ENCODE results near the gene COL4A2.

The COL4A2 gene

DNA sequence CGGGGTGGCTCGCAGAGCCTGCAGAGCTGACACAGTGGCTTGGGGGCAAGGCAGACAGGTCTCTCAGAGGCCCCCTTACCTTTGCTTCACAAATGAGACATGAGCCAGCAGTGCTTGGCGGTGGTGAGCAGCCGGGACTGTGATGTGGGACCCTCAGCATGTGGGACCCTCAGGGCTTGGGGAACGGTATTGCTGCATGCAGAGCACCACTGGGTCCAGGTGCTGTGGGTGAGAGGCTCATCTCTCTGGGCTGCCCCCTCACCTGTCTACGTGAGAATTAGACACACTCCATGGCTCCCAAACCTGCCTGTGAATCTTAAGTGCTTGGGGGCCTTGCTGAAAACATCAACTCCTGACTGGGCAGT lies 106.6 kb downstream of the COL4A2 start:
- no peaks in the 10 kb centered on the region for H3K36me3 ChIP-seq
- H3K27me3 ChIP-seq: peaks cover 83% of the 10 kb centered on the region
- TF ChIP-seq, protein P1, sequence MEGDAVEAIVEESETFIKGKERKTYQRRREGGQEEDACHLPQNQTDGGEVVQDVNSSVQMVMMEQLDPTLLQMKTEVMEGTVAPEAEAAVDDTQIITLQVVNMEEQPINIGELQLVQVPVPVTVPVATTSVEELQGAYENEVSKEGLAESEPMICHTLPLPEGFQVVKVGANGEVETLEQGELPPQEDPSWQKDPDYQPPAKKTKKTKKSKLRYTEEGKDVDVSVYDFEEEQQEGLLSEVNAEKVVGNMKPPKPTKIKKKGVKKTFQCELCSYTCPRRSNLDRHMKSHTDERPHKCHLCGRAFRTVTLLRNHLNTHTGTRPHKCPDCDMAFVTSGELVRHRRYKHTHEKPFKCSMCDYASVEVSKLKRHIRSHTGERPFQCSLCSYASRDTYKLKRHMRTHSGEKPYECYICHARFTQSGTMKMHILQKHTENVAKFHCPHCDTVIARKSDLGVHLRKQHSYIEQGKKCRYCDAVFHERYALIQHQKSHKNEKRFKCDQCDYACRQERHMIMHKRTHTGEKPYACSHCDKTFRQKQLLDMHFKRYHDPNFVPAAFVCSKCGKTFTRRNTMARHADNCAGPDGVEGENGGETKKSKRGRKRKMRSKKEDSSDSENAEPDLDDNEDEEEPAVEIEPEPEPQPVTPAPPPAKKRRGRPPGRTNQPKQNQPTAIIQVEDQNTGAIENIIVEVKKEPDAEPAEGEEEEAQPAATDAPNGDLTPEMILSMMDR (IDR thresholded peaks at IDR 0.05): no peak
- no peak overlapping the region for H3K4me3 ChIP-seq (ENCODE audit: low read depth in 1 of 2, low read length in 1 of 2)
- no peaks in the 10 kb centered on the region for H3K9me3 ChIP-seq
- no peaks in the 10 kb centered on the region for H3K4me1 ChIP-seq (ENCODE audit: control insufficient read depth in 1 of 2, insufficient read depth in 1 of 2, low read depth in 1 of 2, low read length in 1 of 2)
- no peak overlapping the region for H3K27ac ChIP-seq

DNA sequence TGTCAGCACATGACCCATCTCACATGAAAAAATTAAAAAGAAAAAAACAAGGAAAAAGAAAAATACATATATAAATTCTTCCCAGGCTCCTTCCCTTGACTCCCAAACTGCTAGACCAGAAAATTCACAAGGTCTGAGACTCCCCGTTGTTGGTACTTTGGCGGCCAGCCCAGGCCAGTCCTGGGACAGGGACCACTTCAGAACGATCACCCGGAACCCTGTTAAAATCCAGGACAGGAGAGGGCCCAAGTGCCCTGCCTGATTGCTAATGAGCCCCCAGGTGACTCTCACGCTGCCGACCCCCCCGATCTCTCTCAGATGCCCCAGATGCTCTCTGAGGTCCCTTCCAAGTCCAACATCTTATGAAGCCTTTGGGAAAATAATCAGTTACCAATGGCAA lies 107.2 kb downstream of the COL4A2 start:
- Histone ChIP-seq H3K36me3 (no peaks in the 10 kb centered on the region), H3K27ac (no peak overlapping the region), H3K9me3 (no peaks in the 10 kb centered on the region), H3K27me3 (peaks cover 83% of the 10 kb centered on the region), H3K4me1 (ENCODE audit: control insufficient read depth in 1 of 2, insufficient read depth in 1 of 2, low read depth in 1 of 2, low read length in 1 of 2) (no peaks in the 10 kb centered on the region), H3K4me3 (ENCODE audit: low read depth in 1 of 2, low read length in 1 of 2) (no peak overlapping the region)
- TF ChIP-seq, protein P1 (IDR thresholded peaks at IDR 0.05): no peak

DNA sequence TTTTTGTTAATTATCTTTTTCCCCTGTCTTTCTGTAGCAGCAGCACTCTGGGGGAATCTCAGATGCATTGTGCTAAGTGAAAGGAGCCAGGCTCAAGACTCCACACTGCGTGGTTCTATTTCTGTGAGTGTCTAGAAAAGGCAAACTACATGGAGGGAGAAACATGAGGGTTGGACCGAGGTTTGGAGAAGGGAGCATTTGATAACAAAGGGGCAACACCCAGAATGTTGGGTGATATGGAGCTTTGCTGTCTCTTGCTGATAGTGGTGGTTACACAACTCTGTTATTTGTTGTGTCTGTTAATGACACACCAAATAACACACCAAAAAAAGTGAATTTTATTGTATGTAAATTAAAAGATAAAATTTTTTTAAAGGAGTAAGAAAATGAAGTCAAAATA lies 107.8 kb downstream of the COL4A2 start:
- Histone ChIP-seq H3K27ac (no peak overlapping the region), H3K4me1 (ENCODE audit: control insufficient read depth in 1 of 2, insufficient read depth in 1 of 2, low read depth in 1 of 2, low read length in 1 of 2) (no peaks in the 10 kb centered on the region)
- TF ChIP-seq, protein P1 (IDR thresholded peaks at IDR 0.05): no peak

DNA sequence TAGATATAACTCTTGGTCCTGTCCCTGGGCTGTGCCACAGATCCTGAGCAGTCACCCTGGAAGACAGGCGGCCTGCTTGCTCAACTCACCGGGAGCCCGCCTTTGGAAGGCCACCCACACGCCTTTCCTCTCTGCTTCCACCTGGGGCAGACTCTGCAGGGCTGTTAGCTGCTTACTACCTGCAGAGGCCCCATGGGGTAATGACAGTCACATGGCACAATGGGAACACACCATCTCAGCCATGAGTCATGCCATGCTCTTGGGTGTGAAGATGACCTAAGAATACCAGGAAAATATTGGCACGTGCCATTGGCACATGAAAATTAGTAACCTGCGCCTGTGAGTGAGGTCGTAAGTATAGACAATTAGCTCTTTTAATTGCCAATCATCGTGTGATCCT lies 108.6 kb downstream of the COL4A2 start:
- Histone ChIP-seq H3K4me3 (ENCODE audit: low read depth in 1 of 2, low read length in 1 of 2) (no peak overlapping the region), H3K27me3 (peaks cover 83% of the 10 kb centered on the region), H3K9me3 (no peaks in the 10 kb centered on the region), H3K4me1 (ENCODE audit: control insufficient read depth in 1 of 2, insufficient read depth in 1 of 2, low read depth in 1 of 2, low read length in 1 of 2) (no peaks in the 10 kb centered on the region), H3K27ac (no peak overlapping the region), H3K36me3 (no peaks in the 10 kb centered on the region)
- TF ChIP-seq, protein P1 (IDR thresholded peaks at IDR 0.05): no peak

More for the DNA sequence above, 107.8 kb downstream of the COL4A2 start:
- Histone ChIP-seq H3K36me3 (no peaks in the 10 kb centered on the region), H3K4me3 (ENCODE audit: low read depth in 1 of 2, low read length in 1 of 2) (no peak overlapping the region), H3K27me3 (peaks cover 83% of the 10 kb centered on the region), H3K9me3 (no peaks in the 10 kb centered on the region)

DNA sequence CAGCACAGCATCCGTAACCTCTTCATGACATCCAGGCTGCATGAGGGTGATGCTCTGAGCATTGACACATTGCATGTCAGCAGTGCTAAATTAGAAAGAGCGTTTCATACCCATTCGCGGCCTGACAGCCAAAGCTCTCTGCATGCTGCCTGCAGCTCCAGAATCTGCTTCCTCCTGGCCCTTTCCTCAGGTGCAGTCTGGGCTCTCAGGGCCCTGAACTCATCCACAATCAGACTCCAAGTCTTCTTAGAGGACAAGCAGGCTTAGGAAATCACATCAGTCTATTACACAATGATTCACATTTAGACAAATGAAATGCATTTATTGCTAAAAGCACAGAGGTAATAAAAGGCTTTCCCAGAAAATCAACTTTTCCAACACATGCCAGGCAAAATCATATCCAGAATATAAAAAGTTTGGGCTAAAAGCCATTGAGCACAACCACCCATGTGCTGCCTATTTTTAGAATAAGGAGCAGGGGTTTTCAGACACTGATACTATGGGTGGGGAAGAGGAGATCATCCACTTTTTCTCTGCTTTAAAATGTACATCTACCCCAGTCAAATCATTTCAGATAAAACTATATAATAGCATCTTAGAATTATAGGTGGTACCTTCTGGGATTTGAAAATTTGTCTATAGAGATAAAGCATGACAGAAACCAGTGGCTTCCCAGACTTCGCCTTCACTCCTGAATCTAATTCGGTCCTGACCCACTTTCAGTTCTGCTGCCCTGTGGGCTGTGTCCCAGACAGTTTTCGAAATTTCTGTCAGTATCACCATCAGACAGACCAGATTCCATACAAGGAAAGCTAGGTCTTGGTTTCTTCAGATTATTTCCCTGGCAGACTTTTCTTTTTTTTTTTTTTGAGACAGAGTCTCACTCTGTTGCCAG lies 109.3 kb downstream of the COL4A2 start:
- H3K27ac ChIP-seq: no peak overlapping the region
- no peak overlapping the region for H3K4me3 ChIP-seq (ENCODE audit: low read depth in 1 of 2, low read length in 1 of 2)
- no peaks in the 10 kb centered on the region for H3K9me3 ChIP-seq
- no peaks in the 10 kb centered on the region for H3K36me3 ChIP-seq
- H3K27me3 ChIP-seq: peaks cover 83% of the 10 kb centered on the region
- H3K4me1 ChIP-seq (ENCODE audit: control insufficient read depth in 1 of 2, insufficient read depth in 1 of 2, low read depth in 1 of 2, low read length in 1 of 2): no peaks in the 10 kb centered on the region
- TF ChIP-seq, protein P1 (IDR thresholded peaks at IDR 0.05): no peak

Data from neutrophil (primary cell).